Fibroblast of the conjunctiva (primary cell): Measurements from ENCODE around the gene AHI1.
"Not testable (repeated sequence)": the region's sequence is repeated elsewhere in the genome, so short reads cannot be mapped to it uniquely, and the experiment has no call there.

Source experiments
- DNase-seq: peaks from one replicate; pipeline ENCODE4 v3.0.0-alpha.2; 2010; ENCODE audit warnings: low read depth

AHI1 gene

DNA sequence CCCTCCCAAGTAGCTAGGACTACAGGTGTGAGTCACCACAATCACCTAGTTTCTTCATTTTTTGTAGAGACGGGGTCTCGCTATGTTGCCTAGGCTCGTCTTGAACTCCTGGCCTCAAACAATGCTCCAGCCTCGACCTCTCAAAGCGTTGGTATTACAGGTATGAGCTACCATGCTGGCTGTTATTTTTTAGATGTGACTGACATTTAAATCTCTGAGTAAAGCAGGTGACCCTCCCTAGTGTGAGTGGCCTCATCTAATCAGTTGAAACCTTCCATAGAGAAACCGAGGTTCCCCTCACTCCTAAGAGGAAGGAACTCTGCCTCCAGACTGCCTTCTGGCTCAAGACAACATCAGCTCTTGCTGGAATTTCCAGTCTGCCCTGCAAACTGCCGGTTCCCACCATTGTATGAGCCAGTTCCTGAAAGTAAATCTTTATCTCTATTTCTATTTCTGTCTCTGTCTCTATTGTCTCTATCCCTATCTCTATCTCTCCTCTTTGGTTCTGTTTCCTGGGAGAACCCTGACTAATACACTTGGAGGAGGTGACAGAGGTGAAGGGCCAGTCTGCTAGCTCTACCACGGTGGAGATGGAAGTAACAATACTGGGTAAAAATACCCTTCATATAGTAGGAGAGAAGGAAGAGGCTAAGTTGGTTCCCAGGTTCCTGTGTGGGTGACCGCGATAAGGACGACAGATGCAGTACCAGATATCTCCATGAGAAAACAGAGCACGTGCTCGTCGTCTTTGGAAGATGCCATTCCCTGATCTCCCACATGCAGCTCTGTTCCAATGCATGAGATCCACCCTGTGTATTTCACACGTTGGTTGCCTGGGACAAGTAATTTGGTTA is 235.4 kb downstream of the AHI1 start:
- DNase-seq = no peak

DNA sequence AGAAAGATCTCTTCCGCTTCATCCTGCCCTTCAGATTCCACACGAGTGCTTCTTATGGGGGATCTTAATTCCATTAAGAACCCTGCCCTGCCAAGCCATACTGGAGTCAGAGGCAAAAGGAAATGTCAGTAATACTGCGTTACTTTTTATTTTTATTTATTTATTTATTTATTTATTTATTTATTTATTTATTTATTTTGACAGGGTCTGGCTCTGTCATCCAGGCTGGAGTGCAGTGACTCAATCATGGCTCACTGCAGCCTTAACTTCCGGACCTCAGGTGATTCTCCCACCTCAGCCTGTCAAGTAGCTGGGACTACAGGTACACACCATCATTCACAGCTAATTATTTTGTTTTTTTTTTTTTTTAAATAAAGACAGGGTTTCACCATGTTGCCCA is 236.9 kb downstream of the AHI1 start:
- DNase-seq = no peak

DNA sequence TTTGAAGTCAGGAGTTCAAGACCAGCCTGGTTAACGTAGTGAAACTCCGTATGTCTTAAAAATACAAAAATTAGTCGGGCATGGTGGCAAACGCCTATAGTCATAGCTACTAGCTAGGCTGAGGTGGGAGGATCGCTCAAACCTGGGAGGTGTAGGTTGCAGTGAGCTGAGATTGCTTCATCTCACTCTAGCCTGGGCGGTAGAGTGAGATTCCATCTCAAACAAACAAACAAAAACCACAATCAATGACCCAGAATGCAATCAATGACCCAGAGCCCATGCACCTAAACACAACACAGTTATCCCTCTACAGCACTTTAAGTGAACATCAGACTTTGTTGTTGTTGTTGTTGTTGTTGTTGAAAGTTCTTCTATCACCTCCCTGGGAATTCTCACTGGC is 238.6 kb downstream of the AHI1 start:
- DNase-seq = no peak

DNA sequence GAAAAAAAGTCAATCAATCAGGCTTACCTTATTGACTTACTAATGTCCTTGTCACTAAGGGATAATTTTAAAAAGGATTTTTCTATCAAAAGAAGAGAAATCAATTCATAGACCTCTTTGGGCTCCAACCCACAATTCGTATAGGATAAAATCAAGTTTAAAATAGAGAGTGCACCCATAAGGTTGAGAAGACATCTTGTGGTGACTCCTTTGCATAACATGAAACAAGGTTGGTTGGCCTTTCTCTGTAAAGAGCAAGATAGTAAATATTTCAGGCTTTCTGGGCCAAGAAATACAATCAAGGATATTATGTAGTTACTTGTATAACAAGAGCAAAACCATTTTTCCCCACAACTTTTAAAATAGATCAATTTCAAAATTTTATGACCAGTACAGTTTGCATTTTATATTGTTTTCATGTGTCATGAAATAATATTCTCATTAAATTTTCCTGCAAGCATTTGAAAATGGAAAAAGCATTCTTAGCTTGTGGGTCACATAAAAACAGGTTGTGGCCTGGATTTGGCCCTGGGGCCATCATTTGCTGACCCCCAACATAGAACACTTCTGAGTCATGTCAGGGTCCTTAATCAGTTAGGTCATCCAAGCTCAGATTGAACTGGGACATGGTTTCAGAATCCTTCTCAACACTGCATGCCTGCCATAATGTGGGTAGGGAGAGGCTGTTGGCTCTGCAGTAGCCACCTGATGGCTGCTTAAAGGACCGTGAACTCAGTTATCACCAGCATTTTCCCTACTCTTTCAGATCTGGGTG is 239.7 kb downstream of the AHI1 start:
- no peak for DNase-seq

DNA sequence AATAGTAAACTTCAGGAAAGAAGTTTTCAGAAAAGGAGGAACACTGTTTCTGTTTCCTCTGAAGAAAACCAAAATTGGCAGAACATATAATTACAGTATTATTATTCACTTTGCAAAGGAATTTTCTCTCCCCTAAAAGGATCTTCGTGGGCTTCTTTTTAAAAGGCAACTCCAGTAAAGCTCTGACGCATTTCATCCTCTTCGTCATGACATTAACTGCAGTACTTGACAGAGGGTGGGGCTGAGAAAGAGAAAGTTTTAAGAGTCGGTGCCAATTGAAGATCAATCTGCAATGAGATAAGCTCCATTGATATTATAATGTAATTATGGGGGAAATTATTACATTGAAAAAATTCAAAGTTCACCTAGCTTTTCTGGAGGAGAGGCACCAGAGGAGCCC is 240.7 kb downstream of the AHI1 start:
- DNase-seq = no peak

DNA sequence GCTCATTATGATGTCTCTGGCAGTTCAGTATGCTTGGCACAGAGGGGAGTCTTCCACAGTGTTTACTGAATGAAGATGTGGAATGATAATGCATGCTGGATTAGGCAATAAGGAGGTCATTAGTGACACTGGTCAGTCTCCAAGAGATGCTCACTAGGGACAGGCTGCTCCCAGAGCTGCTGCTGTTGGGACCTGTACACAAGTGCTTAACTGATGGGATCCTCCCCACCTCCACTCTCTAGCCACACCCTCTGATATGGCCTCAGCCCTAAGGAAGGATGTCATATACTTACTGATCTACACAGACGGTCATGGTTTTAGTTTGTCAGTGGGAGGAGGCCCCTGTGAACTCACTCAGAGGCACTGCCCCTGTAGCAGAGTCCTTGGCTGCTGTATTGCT is 243.1 kb downstream of the AHI1 start:
- no peak for DNase-seq

DNA sequence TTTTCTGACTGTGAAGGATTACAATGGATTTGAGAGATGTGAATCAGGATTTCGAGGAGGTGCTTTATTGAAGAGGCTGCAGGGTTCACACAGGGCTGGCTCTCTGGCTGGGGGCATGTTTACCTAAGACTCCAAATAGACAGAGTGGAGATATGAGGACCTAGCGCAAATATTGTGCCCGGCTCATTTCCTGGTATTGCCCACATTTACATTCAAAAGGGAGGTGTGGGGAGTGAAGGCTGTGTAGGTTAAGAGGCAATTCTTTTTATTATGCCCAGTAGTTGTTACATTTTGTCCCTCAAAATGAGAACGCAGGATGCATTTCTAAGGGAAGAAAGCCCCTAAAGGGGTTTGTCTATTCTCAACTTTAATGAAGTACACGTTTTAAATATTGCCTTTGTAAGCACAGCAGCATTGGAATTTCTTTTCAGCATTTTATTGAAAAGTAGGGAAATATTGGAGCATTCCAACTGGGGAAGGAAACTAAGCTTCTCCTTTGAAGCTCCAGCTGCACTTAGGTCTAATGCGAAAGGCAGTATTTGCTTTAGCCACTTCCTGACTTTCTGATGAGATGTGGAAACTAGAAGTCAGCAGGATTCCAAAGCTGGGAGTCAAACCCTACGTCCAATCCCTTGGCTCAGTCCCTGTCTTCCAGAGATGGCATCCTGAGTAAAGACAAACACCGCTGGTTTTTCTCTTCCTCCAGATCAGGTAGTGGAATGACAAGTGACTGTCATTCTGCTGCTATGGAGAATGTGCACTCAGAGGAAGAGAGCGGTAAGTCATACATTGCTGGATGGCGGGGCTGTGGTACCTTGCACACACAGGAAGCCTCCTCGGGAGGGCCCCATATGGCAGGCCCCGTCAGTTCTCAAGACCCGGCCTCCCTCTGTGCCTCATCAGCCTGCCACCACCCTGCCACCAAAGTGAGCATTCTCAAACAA is 245.8 kb downstream of the AHI1 start:
- DNase-seq = no peak

DNA sequence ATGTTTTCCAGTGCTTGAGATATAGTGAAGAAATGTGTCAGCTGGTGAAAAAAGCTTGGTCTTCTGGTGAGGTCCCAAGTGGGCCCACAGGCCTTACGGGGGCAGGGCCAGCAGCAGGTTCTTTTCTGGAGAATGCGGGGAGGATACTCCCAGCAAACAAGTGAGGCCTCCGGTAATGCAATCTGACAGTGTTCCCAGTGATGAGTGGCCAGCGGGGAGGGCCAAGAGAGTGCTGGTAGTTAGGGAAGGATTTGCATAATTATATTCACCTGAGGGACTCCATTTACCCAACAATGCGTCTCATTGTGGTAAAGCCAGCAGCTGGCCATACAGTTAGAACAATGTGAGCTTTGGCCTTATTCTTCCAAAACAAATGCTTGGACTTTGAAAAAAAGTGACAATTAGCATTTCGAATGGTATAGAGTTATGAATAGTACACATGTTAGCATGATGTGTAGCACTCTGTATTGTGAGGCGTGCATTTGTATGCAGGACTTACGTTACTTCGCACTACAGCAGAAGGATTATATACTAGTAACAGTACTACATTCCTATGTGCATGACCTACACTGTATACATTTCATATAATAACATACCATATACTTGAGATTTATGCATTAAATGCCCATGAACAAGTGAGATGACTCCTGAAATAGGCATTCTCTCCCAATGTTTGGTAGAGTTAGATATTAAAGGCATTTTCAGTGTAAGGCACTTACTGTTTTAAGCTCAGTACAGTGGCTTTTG is 246.6 kb downstream of the AHI1 start:
- DNase-seq = no peak

DNA sequence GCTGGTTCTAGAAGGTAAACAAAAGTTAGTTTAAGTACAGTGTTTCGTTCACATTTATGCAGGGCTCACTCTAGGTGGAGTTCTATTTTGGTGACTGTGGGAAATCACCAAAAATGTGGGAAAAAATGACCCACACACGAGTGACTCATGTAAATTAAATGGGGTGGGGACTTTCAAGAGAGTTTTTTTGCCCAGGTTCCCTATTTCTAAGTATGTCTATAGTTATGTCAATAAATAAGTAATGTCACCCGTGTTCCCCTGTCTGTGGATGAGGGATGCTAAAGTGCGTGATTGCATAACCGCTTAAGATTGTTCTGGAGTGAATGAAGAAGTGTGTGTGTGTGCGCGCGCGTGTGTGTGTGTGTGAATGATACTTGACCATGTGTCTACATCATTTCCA is 247.3 kb downstream of the AHI1 start:
- no peak for DNase-seq

DNA sequence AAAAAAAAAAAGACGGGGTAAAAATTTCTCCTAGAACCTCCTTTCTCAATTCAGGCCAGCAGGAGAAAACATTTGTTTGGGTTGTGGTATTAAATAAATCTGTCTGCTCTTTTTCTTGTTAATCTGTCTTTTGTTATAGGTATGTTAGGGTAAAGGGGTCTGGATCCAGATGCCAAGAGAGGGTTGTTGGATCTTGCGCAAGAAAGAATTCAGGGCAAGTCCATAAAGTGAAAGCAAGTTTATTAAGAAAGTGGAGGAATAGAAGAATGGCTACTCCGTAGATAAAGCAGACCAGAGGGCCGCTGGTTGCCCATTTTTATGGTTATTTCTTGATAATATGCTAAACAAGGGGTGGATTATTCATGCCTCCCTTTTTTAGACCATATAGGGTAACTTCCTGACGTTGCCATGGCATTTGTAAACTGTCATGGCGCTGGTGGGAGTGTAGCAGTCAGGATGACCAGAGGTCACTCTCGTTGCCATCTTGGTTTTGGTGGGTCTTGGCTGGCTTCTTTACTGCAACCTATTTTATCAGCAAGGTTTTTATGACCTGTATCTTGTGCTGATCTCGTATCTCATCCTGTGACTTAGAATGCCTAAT is 251.0 kb downstream of the AHI1 start:
- DNase-seq = not testable (repeated sequence)

DNA sequence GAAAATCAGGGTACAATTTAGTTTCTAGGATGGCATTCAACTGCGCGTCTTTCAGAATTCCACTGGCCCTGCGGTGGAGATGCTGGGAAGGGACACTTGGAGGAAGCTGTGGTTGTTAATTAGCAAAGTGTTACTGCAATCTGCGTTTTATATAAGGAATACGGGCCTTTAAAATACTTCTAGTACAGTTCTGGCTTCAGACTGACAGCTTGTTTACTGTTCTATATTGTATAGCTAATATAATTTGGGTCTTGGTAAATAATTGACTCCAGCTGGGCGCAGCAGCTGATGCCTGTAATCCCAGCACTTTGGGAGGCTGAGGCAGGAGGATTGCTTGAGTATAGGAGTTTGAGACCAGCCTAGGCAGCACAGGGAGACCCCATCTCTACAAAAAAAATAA is 252.7 kb downstream of the AHI1 start:
- DNase-seq = no peak

DNA sequence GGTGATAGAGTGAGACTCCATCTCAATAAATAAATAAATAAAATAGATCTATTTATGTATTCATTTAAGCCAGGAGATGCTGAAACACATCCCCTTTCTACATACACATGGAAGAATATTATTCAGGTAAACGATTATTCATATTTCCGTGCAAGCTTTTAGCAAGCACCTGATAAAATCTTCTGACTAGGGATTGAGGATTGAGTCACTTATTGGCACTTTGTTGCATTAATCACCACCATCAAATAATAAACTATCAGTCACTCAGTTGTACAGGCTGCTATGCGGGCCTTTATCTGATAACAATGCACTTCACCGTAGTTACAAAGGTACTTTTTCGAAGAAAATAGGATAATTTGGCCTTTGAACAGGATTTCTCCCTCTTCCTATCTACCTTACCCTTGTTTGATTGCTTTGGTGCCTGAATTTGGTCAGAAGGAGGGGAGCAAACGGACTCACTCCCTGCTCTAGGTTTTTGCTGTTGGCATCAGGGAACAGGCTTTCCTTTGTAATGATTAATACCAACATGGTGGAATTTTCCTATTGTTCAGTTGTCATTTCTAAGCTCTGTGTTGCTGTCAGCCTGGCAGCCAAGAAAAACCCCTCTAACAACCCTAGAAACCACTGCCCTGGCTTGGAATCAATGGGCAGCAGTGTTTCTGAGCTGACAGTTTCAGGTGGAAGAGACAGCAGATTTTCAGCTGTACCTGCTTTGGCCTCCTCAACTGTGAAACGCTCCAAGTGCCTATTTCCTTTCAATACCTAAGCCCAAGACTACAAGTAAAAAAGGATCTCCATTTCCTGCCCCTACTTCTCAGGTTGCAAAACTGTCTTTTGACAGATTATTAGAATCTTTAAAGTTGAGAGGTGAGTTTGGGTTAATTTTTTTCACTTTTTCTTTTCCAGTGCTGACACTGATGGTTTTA is 253.4 kb downstream of the AHI1 start:
- no peak for DNase-seq

DNA sequence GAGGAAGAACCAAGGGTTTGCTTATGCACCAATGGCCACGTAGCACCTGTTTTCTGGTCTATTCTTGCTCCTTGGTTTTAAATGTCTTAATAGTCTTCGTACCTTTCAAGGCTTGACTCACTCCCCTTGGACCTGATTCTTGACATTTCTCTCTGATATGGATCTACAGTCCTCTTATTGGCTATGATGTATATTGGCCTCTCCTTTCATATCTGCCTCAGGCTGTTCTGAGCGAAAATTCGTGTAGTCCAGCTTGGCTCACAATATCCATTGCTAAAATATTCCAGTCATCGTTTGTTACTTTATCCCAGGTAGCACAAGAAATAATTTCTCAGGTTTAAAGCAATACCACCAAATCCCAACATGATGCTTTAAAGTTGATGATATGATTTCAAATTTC is 256.8 kb downstream of the AHI1 start:
- DNase-seq = no peak

DNA sequence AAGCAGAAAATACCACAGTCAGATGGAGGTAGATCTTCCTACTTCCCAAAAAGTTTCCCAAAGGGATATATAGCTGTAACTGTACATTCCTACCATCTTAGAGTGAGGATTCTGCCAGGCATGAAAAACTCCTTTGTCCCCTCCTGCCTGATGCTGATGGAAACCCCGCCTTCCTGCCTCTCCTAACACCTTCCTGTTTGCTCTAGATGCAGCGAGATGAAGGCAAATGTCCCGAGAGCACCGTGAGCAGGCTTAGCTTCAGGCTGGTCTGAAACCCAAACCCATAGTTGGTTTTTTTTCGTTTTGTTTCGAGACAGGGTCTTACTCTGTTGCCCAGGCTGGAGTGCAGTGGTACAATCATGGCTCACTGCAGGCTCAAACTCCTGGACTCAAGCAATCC is 260.8 kb downstream of the AHI1 start:
- no peak for DNase-seq

DNA sequence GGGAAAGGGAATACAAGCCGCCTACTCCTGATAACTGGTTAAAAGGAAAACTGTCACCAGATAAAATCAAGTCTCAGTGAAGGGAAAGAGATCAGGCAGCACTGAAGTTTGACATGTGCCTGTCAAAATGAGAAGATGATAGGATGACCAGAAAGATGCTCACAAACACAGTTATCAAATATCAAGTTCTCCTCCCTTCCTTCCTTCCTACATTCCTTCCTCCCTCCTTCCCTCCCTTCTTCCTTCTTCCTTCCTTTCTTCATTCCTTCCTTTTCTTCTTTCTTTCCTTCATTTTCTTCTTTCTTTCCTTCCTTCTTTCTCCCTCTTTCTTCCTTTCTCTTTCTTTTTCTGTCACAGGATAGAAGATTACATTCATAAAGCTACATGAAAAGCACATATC is 261.2 kb downstream of the AHI1 start:
- no peak for DNase-seq

DNA sequence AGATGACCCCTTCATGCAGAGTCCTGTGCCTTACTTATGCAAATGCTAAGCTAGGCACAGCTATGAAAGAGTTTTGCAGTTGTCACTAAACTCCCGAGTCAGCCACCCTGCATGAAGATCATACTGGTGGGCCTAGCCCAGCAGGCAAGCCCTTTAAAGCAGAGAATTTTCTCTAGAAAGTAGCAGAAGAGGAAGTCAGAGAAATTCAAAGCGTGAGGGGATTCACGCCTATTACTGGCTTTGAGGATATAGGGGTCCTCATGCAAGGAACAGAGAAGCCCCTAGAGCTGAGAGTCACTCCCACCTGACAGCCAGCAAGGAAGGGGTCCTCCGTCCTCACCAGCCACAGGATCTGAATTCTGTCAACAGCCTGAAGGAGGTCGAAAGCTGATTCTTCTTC is 261.8 kb downstream of the AHI1 start:
- no peak for DNase-seq

DNA sequence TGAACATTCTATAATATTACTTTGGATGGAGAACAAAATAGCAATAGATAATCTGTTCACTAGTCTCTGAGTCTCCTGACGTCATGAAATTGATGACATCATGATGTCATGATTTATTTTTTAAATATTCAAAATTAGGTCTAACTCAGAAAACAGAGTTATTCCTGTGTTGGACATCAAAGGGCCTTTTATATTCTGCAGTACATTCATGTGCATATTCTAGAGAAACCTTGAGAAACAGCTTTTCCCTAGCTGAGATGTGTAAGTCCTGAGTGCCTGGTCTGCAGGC is 263.1 kb downstream of the AHI1 start:
- no peak for DNase-seq

DNA sequence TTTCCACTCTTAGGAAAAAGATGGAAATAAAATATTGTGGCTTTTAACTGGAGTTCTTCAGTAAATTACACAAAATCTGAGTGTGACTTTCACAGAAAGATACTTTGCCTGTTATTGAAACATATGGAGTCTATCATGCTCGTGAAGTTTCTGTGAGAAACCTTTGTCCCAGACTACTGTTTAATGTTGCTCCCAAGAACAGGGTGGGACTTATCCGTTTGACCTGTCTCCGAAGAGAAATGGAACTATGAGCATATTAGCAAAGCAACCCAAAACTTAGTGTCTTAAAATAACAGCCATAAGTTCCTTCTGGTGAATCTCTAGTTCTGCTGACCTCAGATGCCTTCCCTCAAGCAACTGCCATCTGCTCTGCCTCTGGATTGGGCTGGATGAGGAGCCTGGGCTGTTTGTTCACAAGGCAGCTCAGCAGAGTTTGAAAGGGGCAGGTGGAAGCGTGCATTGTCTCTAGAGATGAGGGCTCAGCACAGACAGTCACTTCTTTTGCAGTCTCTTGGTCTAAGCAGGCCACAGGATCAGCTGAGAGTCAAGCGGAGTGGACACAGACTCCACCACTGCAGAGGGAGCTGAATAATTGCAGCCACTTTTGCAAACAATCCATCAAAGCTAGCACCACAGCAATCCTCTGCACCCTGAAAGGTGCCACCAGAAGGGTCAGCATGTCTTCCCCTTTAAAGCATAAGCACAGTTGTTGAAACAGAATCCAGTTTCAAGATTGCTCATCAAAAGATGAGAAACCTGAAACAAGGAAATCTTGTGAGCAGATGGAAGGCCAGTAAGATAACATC is 263.7 kb downstream of the AHI1 start:
- DNase-seq = no peak
